Activated naive CD8-positive, alpha-beta T cell (primary cell): ENCODE measurements around the gene DUSP8.

Experiments used
- H3K27ac Mint-ChIP-seq: one replicate; pipeline ENCODE4 v1.8.0; 2021; ENCODE audit warnings: mixed read lengths
- H3K27me3 Mint-ChIP-seq: one replicate; pipeline ENCODE4 v1.8.0; 2021; ENCODE audit warnings: mixed read lengths
- H3K36me3 Mint-ChIP-seq: one replicate; pipeline ENCODE4 v1.8.0; 2021; ENCODE audit warnings: mixed read lengths
- H3K4me1 Mint-ChIP-seq: one replicate; pipeline ENCODE4 v1.8.0; 2021; ENCODE audit warnings: low read depth, mixed read lengths
- H3K4me3 Mint-ChIP-seq: one replicate; pipeline ENCODE4 v1.8.0; 2021; ENCODE audit warnings: mild to moderate bottlenecking, mixed read lengths
- H3K9me3 Mint-ChIP-seq: one replicate; pipeline ENCODE4 v1.8.0; 2021; ENCODE audit warnings: low read depth, mixed read lengths

The DUSP8 gene

DNA sequence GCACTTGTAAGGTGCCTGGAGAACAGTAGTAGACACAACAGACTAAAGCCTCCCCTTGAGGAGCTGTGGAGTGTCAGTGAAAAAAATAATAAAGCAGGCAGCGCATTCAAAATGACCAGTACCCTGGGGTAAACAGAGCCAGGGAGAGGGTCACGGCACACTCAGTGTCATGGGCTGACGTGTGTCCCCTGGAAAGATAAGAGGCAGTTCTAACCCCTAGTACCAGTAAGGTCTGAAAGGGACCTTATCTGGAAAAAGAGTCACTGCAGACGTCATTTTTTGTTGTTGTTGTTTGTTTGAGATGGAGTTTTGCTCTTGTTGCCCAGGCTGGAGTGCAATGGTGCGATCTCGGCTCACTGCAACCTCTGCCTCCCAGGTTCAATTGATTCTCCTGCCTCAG, 32.0 kb downstream of the DUSP8 start:
- no peaks in the 10 kb centered on the region for H3K36me3 Mint-ChIP-seq
- peaks cover 14% of the 10 kb centered on the region for H3K4me1 Mint-ChIP-seq
- H3K4me3 Mint-ChIP-seq, result no peak overlapping the region
- H3K27me3 Mint-ChIP-seq, result peaks cover 2% of the 10 kb centered on the region
- no peak overlapping the region for H3K27ac Mint-ChIP-seq
- no peaks in the 10 kb centered on the region for H3K9me3 Mint-ChIP-seq

DNA sequence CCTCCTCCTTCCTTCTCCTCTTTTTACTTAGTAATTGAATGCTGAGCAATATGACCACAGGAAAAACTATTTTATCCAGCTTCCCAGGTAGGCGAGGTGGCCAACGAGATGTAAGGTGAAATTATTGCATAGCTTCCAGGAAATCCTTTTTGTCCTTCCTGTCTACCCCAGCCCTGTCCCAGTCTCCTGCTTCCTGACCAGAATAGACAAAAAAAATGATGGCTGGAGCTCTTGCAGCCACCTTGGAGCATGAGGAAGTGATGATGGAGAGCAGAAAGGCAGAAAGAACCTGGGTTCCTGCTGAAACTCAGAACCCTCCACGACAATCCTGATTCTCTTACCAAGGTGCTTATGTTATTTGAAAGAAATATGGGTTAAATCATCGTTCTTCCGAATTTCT, 33.9 kb downstream of the DUSP8 start:
- H3K36me3 Mint-ChIP-seq, result no peaks in the 10 kb centered on the region
- H3K9me3 Mint-ChIP-seq, result no peaks in the 10 kb centered on the region
- H3K27me3 Mint-ChIP-seq, result peaks cover 2% of the 10 kb centered on the region
- no peak overlapping the region for H3K4me3 Mint-ChIP-seq
- H3K4me1 Mint-ChIP-seq, result peaks cover 20% of the 10 kb centered on the region
- H3K27ac Mint-ChIP-seq, result no peak overlapping the region

DNA sequence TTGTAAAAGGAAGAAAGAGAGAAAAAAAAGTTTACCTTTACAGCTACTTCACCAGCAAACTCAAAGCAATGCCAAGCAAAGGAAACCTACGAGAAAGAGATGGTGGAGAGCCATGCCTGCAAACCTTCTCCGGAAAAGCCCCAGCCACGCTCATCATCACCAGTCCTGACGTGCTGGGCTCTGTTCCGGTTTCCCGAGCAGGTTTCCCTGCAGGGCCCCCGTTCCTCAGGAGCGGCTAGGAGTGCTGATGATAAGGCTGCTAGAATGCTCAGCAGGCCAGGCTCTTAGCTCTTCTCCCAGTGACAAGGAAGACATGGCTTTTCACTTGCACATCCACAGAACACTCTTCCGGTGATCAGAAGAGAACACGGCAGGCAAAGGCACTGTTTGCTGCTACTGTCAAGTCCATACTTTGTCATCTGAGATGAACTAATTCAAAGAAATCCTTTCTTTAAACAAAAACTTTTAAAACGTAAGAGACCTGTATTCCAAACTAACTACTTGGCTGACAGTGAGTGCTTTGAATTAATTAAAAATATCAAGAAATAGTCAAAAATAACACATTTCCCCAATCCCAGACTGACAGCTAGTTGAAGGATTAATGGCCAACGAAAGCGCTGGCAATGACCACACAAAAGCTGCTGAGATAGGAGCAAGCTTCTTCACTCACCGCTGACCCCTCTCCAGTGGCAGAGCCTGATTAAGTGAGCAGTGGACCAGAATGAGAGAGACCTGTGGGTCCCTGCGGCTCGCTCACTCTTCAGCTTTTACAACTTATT, 35.8 kb downstream of the DUSP8 start:
- Mint-ChIP-seq H3K27ac (no peak overlapping the region), H3K4me3 (peak overlapping the region; percentile 10), H3K4me1 (peaks cover 26% of the 10 kb centered on the region), H3K9me3 (no peaks in the 10 kb centered on the region), H3K27me3 (no peaks in the 10 kb centered on the region), H3K36me3 (no peaks in the 10 kb centered on the region)

DNA sequence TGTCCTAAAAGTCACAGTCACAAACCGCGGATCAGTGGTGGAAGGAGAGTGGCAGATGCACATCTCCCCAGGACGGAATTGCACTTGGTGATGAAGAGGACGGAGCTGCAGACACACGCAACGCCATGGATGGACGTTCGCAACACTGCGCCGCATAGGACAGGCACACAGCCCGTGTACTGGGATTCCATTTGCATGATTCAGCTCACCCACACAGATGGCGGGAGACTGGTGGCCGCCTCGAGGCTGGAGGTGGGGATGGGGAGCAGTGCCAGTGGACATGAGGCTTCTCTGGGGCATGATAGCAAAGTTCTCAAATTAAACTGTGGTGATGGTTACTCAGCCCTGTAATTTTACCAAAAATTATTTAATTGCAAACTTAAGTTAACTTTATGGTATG, 37.4 kb downstream of the DUSP8 start:
- Mint-ChIP-seq H3K4me1 (peaks cover 28% of the 10 kb centered on the region), H3K36me3 (no peaks in the 10 kb centered on the region), H3K27ac (no peak overlapping the region), H3K27me3 (no peaks in the 10 kb centered on the region), H3K4me3 (no peak overlapping the region), H3K9me3 (no peaks in the 10 kb centered on the region)

DNA sequence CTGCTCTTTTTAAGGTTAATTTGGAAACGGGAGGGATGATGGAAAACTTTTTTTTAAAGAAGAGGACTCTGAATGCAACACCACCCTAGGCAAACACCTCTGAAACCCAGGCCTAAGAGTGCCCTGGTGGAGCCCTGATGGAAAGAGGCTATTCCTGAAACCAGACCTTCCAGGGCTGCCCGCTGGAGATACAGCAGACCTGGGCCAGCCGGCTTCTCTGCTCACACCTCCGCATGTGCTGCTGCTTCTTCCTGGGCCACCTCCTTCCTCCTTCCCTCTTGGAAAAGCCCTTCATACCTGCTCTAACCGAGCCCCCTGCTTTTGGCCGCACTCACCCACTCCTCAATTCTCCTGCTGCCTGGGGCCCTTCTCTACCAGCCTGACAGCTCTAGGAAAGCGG, 37.9 kb downstream of the DUSP8 start:
- no peak overlapping the region for H3K4me3 Mint-ChIP-seq

DNA sequence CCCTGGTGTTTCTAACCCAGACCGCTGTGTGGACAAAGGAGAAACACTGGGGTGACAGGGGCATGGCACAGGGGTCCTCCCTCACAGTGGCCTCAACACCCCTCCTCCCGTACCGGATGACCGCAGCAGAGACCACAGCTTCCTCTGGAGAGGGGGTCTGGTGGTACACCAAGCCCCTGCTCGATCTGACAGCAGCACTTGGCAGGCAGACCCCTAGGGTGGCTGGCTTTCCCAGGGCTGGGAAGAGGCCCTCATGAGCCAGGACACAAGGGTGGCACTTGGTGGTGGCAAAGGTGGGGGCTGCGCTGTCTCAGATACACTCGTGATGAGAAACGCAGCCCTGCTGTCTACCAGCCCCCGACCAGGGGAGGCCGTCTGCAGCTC, 38.7 kb downstream of the DUSP8 start:
- H3K9me3 Mint-ChIP-seq, result no peaks in the 10 kb centered on the region
- H3K4me3 Mint-ChIP-seq, result no peak overlapping the region
- peaks cover 29% of the 10 kb centered on the region for H3K4me1 Mint-ChIP-seq
- no peaks in the 10 kb centered on the region for H3K27me3 Mint-ChIP-seq
- H3K27ac Mint-ChIP-seq, result no peak overlapping the region
- H3K36me3 Mint-ChIP-seq, result no peaks in the 10 kb centered on the region

More for the DNA sequence above, 37.9 kb downstream of the DUSP8 start:
- Mint-ChIP-seq H3K4me1 (peaks cover 28% of the 10 kb centered on the region), H3K27me3 (no peaks in the 10 kb centered on the region), H3K9me3 (no peaks in the 10 kb centered on the region), H3K36me3 (no peaks in the 10 kb centered on the region), H3K27ac (no peak overlapping the region)

DNA sequence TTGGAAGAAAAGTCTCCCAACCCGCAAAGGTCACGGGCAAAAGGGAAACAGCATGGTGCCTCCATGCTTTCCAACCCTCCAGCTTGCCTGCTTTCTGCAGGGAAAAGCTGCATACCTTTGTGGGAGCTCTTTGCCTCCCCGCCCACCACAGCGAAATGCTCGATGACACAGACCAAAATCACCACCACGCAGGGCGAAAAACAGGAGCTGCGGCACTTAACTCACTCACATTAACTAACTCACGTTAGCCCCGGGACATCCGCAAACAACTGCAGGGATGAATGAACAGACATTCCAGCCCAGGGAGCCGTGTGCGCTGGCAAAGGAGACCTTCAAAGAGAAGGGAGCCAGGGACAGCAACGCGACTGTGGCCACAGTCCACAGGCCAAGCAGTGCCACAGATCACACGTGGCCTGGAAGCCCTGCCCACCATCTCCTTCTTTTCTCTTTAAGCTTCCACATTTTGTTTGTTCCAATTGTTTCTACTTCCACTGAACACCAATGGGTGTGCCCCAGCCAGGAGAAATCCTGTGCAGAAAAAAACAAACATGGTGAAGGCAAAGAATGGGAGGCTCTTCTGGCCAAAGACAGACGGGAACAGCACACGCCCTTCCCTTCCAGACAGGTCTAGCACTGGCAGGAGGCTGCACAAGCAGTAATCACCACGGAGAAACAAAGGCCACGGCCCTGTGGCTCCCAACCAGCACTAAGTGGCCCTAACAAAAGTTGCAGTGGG, 39.3 kb downstream of the DUSP8 start:
- H3K4me1 Mint-ChIP-seq, result peaks cover 34% of the 10 kb centered on the region
- no peaks in the 10 kb centered on the region for H3K36me3 Mint-ChIP-seq
- H3K27ac Mint-ChIP-seq, result no peak overlapping the region
- H3K9me3 Mint-ChIP-seq, result no peaks in the 10 kb centered on the region
- H3K4me3 Mint-ChIP-seq, result no peak overlapping the region
- no peaks in the 10 kb centered on the region for H3K27me3 Mint-ChIP-seq

DNA sequence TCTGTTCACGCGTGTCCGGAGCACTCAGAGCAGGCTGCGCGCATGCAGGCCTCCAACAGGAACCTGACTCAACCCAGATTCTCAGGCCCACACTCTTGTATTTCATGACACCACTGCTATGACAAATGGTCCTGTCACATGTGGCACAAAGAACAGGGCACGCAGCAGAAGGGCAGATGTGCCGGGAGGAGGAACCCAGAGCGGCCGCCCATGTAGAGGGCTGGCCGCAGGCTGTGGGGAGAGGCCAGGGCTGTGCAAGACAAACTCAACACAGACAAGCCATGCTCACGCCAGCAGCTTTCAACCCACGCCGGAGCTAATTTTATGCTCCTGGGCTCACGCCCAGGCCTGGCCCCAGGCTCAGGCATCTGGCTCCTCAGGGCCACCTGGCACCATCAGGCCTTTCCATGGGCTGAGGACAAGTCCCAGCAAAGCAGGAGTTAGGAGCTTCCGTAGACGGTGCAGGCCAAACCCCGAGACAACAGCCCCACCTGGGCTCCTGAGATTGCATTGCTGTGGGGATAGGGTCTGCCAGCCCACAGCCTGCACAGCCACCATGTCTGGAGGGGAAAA, 40.0 kb downstream of the DUSP8 start:
- Mint-ChIP-seq H3K4me3 (no peak overlapping the region), H3K4me1 (peaks cover 32% of the 10 kb centered on the region)

DNA sequence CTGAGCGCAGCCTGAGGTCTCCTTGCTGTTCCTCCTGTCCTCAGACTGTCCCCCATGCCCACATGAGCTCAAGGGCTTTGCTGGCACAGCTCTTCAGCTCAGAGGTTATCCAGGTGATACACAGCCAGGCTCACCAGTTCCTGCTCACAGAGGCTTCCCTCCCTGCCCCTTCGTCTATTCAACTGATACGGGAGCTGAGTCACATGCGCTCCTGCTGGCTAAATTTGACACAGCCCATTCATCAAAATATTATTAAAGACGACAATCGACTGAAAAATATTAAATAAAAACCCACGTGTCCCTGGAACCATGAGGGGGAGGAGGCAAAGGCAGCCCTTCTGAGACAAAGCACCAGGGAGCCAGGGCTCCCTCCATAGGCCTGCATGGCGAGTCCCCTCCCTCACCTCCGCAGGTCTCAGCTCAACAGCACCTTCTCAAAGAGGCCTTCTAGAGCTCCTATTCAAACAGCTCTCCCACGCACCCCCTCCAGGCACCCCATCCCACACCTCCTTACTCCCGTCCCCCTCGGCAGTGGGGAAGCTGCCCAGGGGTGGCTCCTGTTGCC, 40.5 kb downstream of the DUSP8 start:
- Mint-ChIP-seq H3K27ac (peak overlapping the region; percentile 41), H3K27me3 (no peaks in the 10 kb centered on the region), H3K4me3 (no peak overlapping the region), H3K4me1 (peaks cover 29% of the 10 kb centered on the region), H3K36me3 (no peaks in the 10 kb centered on the region), H3K9me3 (no peaks in the 10 kb centered on the region)

More for the DNA sequence above, 40.0 kb downstream of the DUSP8 start:
- H3K9me3 Mint-ChIP-seq, result no peaks in the 10 kb centered on the region
- H3K27ac Mint-ChIP-seq, result no peak overlapping the region
- no peaks in the 10 kb centered on the region for H3K36me3 Mint-ChIP-seq
- H3K27me3 Mint-ChIP-seq, result no peaks in the 10 kb centered on the region

DNA sequence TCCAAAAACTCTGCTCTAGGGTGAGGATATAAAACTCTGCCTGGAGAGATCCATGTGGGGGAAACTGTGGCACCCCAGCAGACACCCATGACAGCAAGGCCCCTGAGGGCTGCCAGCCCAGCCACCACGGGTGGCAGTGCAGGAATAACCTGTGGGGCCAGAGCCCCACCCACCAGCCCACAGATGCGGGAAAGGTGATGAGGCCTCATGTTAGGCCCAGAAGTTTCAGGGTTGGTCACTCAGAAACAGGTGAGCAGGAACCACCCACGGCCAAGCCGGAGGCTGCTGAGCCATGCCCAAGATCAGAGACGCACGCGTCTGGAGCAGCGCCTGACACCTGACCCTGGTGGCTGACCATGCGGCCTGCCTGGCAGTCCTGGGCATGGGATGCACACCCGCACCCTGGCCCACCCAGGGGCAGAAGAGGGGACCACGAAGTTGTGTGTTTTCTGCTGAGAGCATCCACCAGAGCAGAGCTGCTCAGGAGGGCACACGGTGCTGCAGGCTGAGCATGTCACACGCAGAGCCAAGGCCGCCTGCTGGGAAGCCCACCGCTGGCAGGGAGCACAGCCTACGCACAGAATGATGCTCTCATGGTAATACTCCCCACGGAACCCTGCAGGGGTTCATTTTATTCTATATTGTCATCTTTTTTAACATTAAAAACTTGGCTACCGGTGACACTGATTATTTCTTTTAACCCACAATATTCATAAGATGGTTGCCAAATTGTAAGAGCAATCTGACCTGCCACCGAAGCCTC, 41.2 kb downstream of the DUSP8 start:
- Mint-ChIP-seq H3K27me3 (no peaks in the 10 kb centered on the region), H3K4me3 (no peak overlapping the region), H3K27ac (peak overlapping the region; percentile 41), H3K4me1 (peaks cover 29% of the 10 kb centered on the region), H3K36me3 (no peaks in the 10 kb centered on the region), H3K9me3 (no peaks in the 10 kb centered on the region)

DNA sequence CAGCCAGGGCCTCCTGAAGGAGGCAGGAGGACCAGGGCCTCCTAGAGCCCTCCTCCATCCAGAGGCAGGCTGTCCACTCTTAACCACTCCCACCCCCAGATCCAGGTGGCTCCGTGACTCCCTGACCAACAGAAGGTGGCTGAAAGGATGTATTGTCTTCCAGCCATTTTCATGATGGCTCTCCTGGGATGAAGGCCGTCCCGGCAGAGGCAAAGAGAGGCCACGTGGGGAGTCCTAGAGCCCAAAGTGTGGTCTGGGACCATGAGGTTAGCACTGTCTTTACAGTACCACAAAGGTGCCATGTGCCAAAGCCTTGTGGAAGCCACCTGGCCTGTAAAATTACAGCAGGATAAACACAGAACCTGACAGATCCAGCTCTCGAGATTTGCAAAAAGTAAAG, 42.3 kb downstream of the DUSP8 start:
- no peaks in the 10 kb centered on the region for H3K9me3 Mint-ChIP-seq
- H3K27me3 Mint-ChIP-seq, result no peaks in the 10 kb centered on the region
- no peaks in the 10 kb centered on the region for H3K36me3 Mint-ChIP-seq
- H3K27ac Mint-ChIP-seq, result no peak overlapping the region
- H3K4me3 Mint-ChIP-seq, result no peak overlapping the region
- H3K4me1 Mint-ChIP-seq, result peaks cover 21% of the 10 kb centered on the region

DNA sequence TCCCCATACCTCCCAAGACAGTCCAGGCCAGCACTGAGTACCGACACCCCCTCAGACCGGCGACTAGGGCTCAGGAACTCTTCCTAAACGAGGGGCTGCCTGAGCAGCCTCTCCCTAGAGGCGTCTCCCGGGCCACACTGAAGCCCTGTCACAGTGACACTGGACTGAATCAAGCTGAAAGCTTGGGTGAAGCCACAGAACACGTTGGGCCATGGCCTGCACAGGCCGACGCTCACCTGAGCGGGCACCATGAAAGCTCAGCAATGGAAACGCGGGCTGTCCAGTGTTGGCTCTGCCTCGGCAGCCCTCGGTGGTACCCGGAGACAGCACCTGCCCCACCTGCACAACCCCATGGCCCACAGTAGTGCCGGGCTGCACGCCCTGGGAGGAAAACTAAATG, 42.8 kb downstream of the DUSP8 start:
- H3K4me1 Mint-ChIP-seq, result peaks cover 19% of the 10 kb centered on the region
- no peaks in the 10 kb centered on the region for H3K27me3 Mint-ChIP-seq
- H3K27ac Mint-ChIP-seq, result no peak overlapping the region
- no peaks in the 10 kb centered on the region for H3K36me3 Mint-ChIP-seq
- no peaks in the 10 kb centered on the region for H3K9me3 Mint-ChIP-seq
- H3K4me3 Mint-ChIP-seq, result no peak overlapping the region

DNA sequence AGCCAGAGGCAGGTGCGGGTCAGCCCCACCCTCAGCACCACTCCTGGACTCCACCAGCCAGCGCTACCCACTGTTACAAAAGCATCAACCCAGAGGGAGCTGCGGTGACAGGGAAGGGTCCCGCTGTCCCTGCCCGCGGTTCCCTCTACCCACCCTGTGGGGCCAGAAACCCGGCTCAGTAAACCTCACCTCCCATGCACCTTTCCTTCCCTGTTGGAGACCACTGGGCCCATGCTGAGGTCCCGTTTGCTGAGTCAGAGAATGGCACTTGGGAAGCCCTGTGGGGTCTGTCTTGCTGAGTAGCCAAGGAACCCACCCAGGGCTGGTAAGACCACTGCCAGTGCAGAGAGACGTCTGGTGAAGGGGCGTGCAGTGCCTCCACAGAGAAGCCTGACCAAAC, 43.4 kb downstream of the DUSP8 start:
- Mint-ChIP-seq H3K4me1 (peaks cover 22% of the 10 kb centered on the region), H3K36me3 (no peaks in the 10 kb centered on the region), H3K4me3 (no peak overlapping the region), H3K27me3 (no peaks in the 10 kb centered on the region), H3K27ac (no peak overlapping the region), H3K9me3 (no peaks in the 10 kb centered on the region)

DNA sequence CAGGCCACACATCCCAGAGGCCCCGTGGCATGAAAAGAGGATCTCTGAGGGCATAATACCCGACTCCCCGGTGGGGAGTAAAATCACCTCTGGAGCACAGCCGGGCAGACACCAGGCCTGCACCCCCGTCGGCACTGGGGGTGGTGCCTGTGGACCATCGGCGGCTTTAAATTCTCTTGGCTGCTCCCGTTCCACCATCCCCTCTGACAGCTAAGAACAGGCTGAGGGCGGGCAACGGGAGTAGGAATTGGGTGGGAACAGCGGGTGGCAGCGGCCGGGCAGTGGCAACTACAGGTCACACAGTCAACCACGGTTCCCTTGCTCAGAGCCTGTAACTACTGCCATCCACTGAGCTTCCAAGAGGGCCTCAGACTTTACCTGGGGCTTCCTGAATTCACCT, 45.3 kb downstream of the DUSP8 start:
- H3K4me1 Mint-ChIP-seq, result peaks cover 30% of the 10 kb centered on the region

DNA sequence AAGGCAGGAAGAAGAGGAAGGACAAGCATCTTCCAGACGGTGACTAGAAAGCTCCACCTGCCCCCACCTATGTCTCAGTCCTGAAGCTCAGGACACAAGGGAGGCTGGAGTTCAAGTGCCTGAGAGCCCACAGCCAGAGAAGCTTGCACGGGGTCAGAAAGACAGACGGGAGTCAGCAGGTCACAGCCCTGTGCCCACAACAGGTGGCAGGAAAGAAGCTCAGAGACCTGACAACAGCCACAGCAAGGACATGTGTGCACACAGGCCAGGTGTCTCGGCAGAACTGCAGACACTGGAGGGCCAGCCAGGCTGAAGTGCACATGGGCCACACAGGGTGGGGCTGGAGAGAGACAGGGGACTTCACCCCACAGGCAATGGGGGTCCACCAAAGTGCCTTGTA, 48.3 kb downstream of the DUSP8 start:
- H3K4me3 Mint-ChIP-seq, result no peak overlapping the region
- H3K4me1 Mint-ChIP-seq, result peaks cover 39% of the 10 kb centered on the region
- no peaks in the 10 kb centered on the region for H3K27me3 Mint-ChIP-seq
- H3K27ac Mint-ChIP-seq, result no peak overlapping the region
- H3K36me3 Mint-ChIP-seq, result no peaks in the 10 kb centered on the region
- H3K9me3 Mint-ChIP-seq, result no peaks in the 10 kb centered on the region

More for the DNA sequence above, 45.3 kb downstream of the DUSP8 start:
- Mint-ChIP-seq H3K27ac (no peak overlapping the region), H3K9me3 (no peaks in the 10 kb centered on the region), H3K4me3 (no peak overlapping the region), H3K27me3 (no peaks in the 10 kb centered on the region), H3K36me3 (no peaks in the 10 kb centered on the region)
